Measurements from ENCODE around the gene ITPRIP.

The ITPRIP gene

GRCh38 chr10:104296687-104297436, 41.4 kb downstream of the ITPRIP start:
- H2AK5ac ChIP-seq (ENCODE audit: low read depth, low read length): no peak overlapping the region
- no peak overlapping the region for H4K8ac ChIP-seq (ENCODE audit: low read depth, low read length)
- no peak for DNase-seq (ENCODE audit: low spot score)
- no peak overlapping the region for H3K18ac ChIP-seq (ENCODE audit: low read length)
- H3K27me3 ChIP-seq (ENCODE audit: control insufficient read depth in 3 of 3, insufficient read depth in 3 of 3, low read depth in 1 of 3, low read length in 3 of 3): no peaks in the 10 kb centered on the region
- H3K4me3 ChIP-seq (ENCODE audit: low read length in 2 of 2): no peak overlapping the region
- no peak overlapping the region for H3K9ac ChIP-seq (ENCODE audit: low read depth, low read length, poor library complexity)
- no peak overlapping the region for H2BK15ac ChIP-seq (ENCODE audit: low read length)
- H3K23ac ChIP-seq (ENCODE audit: low read depth, low read length, poor library complexity): no peak overlapping the region
- no peak overlapping the region for H3K4me2 ChIP-seq (ENCODE audit: insufficient read depth, low read length, poor library complexity, severe bottlenecking)
- H4K91ac ChIP-seq (ENCODE audit: low read depth, low read length, poor library complexity): no peak overlapping the region
- no peaks in the 10 kb centered on the region for H3K9me3 ChIP-seq (replicated peaks in 1 of 2; ENCODE audit: control insufficient read depth in 2 of 2, insufficient read depth in 1 of 2, low read depth in 1 of 2, low read length in 2 of 2)
- WGBS, 2 donors (ENCODE audit: extremely low coverage in 2 of 2, insufficient read length in 2 of 2, insufficient replicate concordance in 1 of 2): no CpG with 5 or more reads among the region's 10 CpGs
- no peak overlapping the region for H2BK5ac ChIP-seq (ENCODE audit: low read length)
- no peak overlapping the region for H2AFZ ChIP-seq (ENCODE audit: low read length)
- no peak overlapping the region for H2BK12ac ChIP-seq (ENCODE audit: low read length)
- H2BK120ac ChIP-seq (ENCODE audit: low read depth, low read length): no peak overlapping the region
- no peak overlapping the region for H3K4ac ChIP-seq (ENCODE audit: low read length)
- no peaks in the 10 kb centered on the region for H3K36me3 ChIP-seq (replicated peaks in 1 of 2; ENCODE audit: control insufficient read depth in 2 of 2, insufficient read depth in 2 of 2, low read length in 2 of 2)
- no peaks in the 10 kb centered on the region for H3K79me1 ChIP-seq (ENCODE audit: low read depth, low read length)
- H3K27ac ChIP-seq (replicated peaks; ENCODE audit: low read length): no peak overlapping the region
- peaks cover 4 to 14% of the 10 kb centered on the region in 2 donors for H3K4me1 ChIP-seq (ENCODE audit: control insufficient read depth in 2 of 2, insufficient read depth in 1 of 2, low read depth in 1 of 2, low read length in 2 of 2)
- no peak overlapping the region for H3K14ac ChIP-seq (ENCODE audit: low read length)

DNA sequence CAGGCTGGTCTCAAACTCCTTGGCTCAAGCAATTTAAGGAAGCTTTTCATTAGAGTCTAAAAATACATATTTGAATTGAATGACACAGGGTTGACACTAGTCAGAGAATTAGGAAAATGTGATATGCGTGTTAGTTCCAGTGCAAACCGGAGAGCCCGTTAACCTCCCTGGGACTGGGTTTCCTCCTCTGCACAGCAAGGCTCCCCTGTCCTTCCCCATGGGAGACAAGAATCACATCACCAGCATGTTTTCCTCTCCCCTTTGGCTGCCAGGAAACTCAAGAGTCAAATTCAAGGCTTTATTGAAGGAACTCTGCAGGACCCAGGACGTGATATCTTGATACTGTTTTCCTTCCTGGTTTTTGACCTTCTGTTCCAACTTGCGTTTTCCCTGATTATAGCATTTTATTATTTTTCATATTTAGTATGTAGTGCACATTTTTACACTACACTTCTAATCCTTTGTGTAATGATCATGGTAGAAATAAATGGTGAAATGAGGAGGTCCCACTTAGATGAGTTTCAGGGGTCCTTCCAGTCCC, 44.4 kb downstream of the ITPRIP start:
- no peak overlapping the region for H2BK15ac ChIP-seq (ENCODE audit: low read length)
- H2BK12ac ChIP-seq (ENCODE audit: low read length): no peak overlapping the region
- H3K4me3 ChIP-seq (ENCODE audit: low read length in 2 of 2): no peak overlapping the region
- H2BK120ac ChIP-seq (ENCODE audit: low read depth, low read length): no peak overlapping the region
- H3K14ac ChIP-seq (ENCODE audit: low read length): no peak overlapping the region
- H3K4ac ChIP-seq (ENCODE audit: low read length): no peak overlapping the region
- no peak overlapping the region for H3K23ac ChIP-seq (ENCODE audit: low read depth, low read length, poor library complexity)
- H3K36me3 ChIP-seq (replicated peaks in 1 of 2; ENCODE audit: control insufficient read depth in 2 of 2, insufficient read depth in 2 of 2, low read length in 2 of 2): no peaks in the 10 kb centered on the region
- H3K9me3 ChIP-seq (replicated peaks in 1 of 2; ENCODE audit: control insufficient read depth in 2 of 2, insufficient read depth in 1 of 2, low read depth in 1 of 2, low read length in 2 of 2): no peaks in the 10 kb centered on the region
- H4K91ac ChIP-seq (ENCODE audit: low read depth, low read length, poor library complexity): no peak overlapping the region
- peaks cover 4 to 6% of the 10 kb centered on the region in 2 donors for H3K4me1 ChIP-seq (ENCODE audit: control insufficient read depth in 2 of 2, insufficient read depth in 1 of 2, low read depth in 1 of 2, low read length in 2 of 2)
- WGBS, 2 donors (ENCODE audit: extremely low coverage in 2 of 2, insufficient read length in 2 of 2, insufficient replicate concordance in 1 of 2): no CpG with 5 or more reads among the region's 5 CpGs
- no peak overlapping the region for H2AK5ac ChIP-seq (ENCODE audit: low read depth, low read length)
- no peak overlapping the region for H3K4me2 ChIP-seq (ENCODE audit: insufficient read depth, low read length, poor library complexity, severe bottlenecking)
- no peak overlapping the region for H3K9ac ChIP-seq (ENCODE audit: low read depth, low read length, poor library complexity)
- no peak overlapping the region for H2BK5ac ChIP-seq (ENCODE audit: low read length)
- H3K27me3 ChIP-seq (ENCODE audit: control insufficient read depth in 3 of 3, insufficient read depth in 3 of 3, low read depth in 1 of 3, low read length in 3 of 3): peaks cover 0 to 8% (median 0%) of the 10 kb centered on the region in 3 experiments
- H2AFZ ChIP-seq (ENCODE audit: low read length): no peak overlapping the region
- no peak overlapping the region for H4K8ac ChIP-seq (ENCODE audit: low read depth, low read length)
- H3K27ac ChIP-seq (replicated peaks; ENCODE audit: low read length): no peak overlapping the region
- no peaks in the 10 kb centered on the region for H3K79me1 ChIP-seq (ENCODE audit: low read depth, low read length)
- DNase-seq (ENCODE audit: low spot score): no peak
- no peak overlapping the region for H3K18ac ChIP-seq (ENCODE audit: low read length)

- H2AFZ ChIP-seq (ENCODE audit: low read length): no peak overlapping the region
- no peak overlapping the region for H3K4me2 ChIP-seq (ENCODE audit: insufficient read depth, low read length, poor library complexity, severe bottlenecking)
- H3K9me3 ChIP-seq (replicated peaks in 1 of 2; ENCODE audit: control insufficient read depth in 2 of 2, insufficient read depth in 1 of 2, low read depth in 1 of 2, low read length in 2 of 2): no peaks in the 10 kb centered on the region
- H4K91ac ChIP-seq (ENCODE audit: low read depth, low read length, poor library complexity): no peak overlapping the region
- peaks cover 4 to 6% of the 10 kb centered on the region in 2 donors for H3K4me1 ChIP-seq (ENCODE audit: control insufficient read depth in 2 of 2, insufficient read depth in 1 of 2, low read depth in 1 of 2, low read length in 2 of 2)
- H4K8ac ChIP-seq (ENCODE audit: low read depth, low read length): no peak overlapping the region
- H3K4me3 ChIP-seq (ENCODE audit: low read length in 2 of 2): no peak overlapping the region
- H3K9ac ChIP-seq (ENCODE audit: low read depth, low read length, poor library complexity): no peak overlapping the region
- H3K27ac ChIP-seq (replicated peaks; ENCODE audit: low read length): no peak overlapping the region
- H2BK120ac ChIP-seq (ENCODE audit: low read depth, low read length): no peak overlapping the region
- no peak overlapping the region for H2BK12ac ChIP-seq (ENCODE audit: low read length)
- no peak for DNase-seq (ENCODE audit: low spot score)
- H2BK5ac ChIP-seq (ENCODE audit: low read length): no peak overlapping the region
- no peak overlapping the region for H2BK15ac ChIP-seq (ENCODE audit: low read length)
- no peak overlapping the region for H3K4ac ChIP-seq (ENCODE audit: low read length)
- no peak overlapping the region for H2AK5ac ChIP-seq (ENCODE audit: low read depth, low read length)
- no peak overlapping the region for H3K18ac ChIP-seq (ENCODE audit: low read length)
- no peak overlapping the region for H3K14ac ChIP-seq (ENCODE audit: low read length)
- no peak overlapping the region for H3K23ac ChIP-seq (ENCODE audit: low read depth, low read length, poor library complexity)
- H3K79me1 ChIP-seq (ENCODE audit: low read depth, low read length): no peaks in the 10 kb centered on the region
- H3K36me3 ChIP-seq (replicated peaks in 1 of 2; ENCODE audit: control insufficient read depth in 2 of 2, insufficient read depth in 2 of 2, low read length in 2 of 2): no peaks in the 10 kb centered on the region
- peaks cover 0 to 8% (median 0%) of the 10 kb centered on the region in 3 experiments for H3K27me3 ChIP-seq (ENCODE audit: control insufficient read depth in 3 of 3, insufficient read depth in 3 of 3, low read depth in 1 of 3, low read length in 3 of 3)
- no CpG with 5 or more reads among the region's 2 CpGs for WGBS, 2 donors (ENCODE audit: extremely low coverage in 2 of 2, insufficient read length in 2 of 2, insufficient replicate concordance in 1 of 2)
These were observed 45.3 kb downstream of the ITPRIP start for GRCh38 chr10:104293011-104293410.

GRCh38 chr10:104291439-104291951, 46.8 kb downstream of the ITPRIP start:
- Histone ChIP-seq H3K9ac (ENCODE audit: low read depth, low read length, poor library complexity) (no peak overlapping the region), H3K79me1 (ENCODE audit: low read depth, low read length) (no peaks in the 10 kb centered on the region)
- no CpG with 5 or more reads among the region's 26 CpGs for WGBS, 2 donors (ENCODE audit: extremely low coverage in 2 of 2, insufficient read length in 2 of 2, insufficient replicate concordance in 1 of 2)

More at GRCh38 chr10:104291439-104291951, 46.8 kb downstream of the ITPRIP start:
- no peak overlapping the region for H2BK5ac ChIP-seq (ENCODE audit: low read length)
- no peaks in the 10 kb centered on the region for H3K9me3 ChIP-seq (replicated peaks in 1 of 2; ENCODE audit: control insufficient read depth in 2 of 2, insufficient read depth in 1 of 2, low read depth in 1 of 2, low read length in 2 of 2)
- no peaks in the 10 kb centered on the region for H3K36me3 ChIP-seq (replicated peaks in 1 of 2; ENCODE audit: control insufficient read depth in 2 of 2, insufficient read depth in 2 of 2, low read length in 2 of 2)
- H3K18ac ChIP-seq (ENCODE audit: low read length): no peak overlapping the region
- no peak overlapping the region for H3K27ac ChIP-seq (replicated peaks; ENCODE audit: low read length)
- H2AK5ac ChIP-seq (ENCODE audit: low read depth, low read length): no peak overlapping the region
- H2BK12ac ChIP-seq (ENCODE audit: low read length): no peak overlapping the region
- no peak overlapping the region for H2BK15ac ChIP-seq (ENCODE audit: low read length)
- peaks cover 3 to 4% of the 10 kb centered on the region in 2 donors for H3K4me1 ChIP-seq (ENCODE audit: control insufficient read depth in 2 of 2, insufficient read depth in 1 of 2, low read depth in 1 of 2, low read length in 2 of 2)
- DNase-seq (ENCODE audit: low spot score): peak; percentile 82
- no peak overlapping the region for H3K4me2 ChIP-seq (ENCODE audit: insufficient read depth, low read length, poor library complexity, severe bottlenecking)
- no peak overlapping the region for H3K14ac ChIP-seq (ENCODE audit: low read length)
- H3K4me3 ChIP-seq (ENCODE audit: low read length in 2 of 2): no peak overlapping the region
- H3K4ac ChIP-seq (ENCODE audit: low read length): no peak overlapping the region
- H4K8ac ChIP-seq (ENCODE audit: low read depth, low read length): no peak overlapping the region
- H2AFZ ChIP-seq (ENCODE audit: low read length): peak overlapping the region; percentile 77
- H3K27me3 ChIP-seq (ENCODE audit: control insufficient read depth in 3 of 3, insufficient read depth in 3 of 3, low read depth in 1 of 3, low read length in 3 of 3): peaks cover 0 to 8% (median 0%) of the 10 kb centered on the region in 3 experiments
- no peak overlapping the region for H4K91ac ChIP-seq (ENCODE audit: low read depth, low read length, poor library complexity)
- no peak overlapping the region for H2BK120ac ChIP-seq (ENCODE audit: low read depth, low read length)
- H3K23ac ChIP-seq (ENCODE audit: low read depth, low read length, poor library complexity): no peak overlapping the region
